Upper lobe of left lung (tissue), 4 donors: Measurements from ENCODE around the gene LRCH1.

Experiments
- EP300 ChIP-seq, 4 donors: sonication (generic); formaldehyde crosslinking; IDR thresholded peaks; one replicate each; pipeline ENCODE4 v1.5.1; 2017; ENCODE audit warnings: antibody characterized with exemption in 4 of 4, control low read depth in 2 of 4
- TF ChIP-seq, protein P1 (sequence below), 6 experiments: fragments of 450-650 bp in 4 of 6; fragments of 200-600 bp in 2 of 6; sonication (generic) in 2 of 6; IDR thresholded peaks; one replicate each; pipeline ENCODE4 v1.5.1; 2016 to 2019; ENCODE audit warnings: antibody characterized with exemption in 6 of 6

DNA sequence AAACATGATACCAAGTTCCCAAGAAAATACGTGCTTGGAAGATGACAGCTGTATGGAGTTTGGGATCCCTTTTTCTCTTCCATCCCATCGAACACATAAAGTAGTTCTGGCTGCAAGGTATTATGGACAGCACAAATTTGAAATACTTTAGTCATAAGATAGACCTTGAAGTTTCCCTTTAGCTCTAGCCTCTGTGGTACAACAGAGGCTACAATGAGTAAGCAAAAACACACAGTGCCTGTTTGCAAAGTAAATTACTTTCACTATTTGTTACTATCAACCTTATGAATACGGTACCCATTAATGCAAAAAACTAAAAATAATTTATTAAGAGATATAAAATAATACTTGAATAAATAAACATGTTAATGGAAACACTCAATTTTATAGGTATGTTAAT lies 21.0 kb upstream of the LRCH1 start:
- TF ChIP-seq, protein P1, sequence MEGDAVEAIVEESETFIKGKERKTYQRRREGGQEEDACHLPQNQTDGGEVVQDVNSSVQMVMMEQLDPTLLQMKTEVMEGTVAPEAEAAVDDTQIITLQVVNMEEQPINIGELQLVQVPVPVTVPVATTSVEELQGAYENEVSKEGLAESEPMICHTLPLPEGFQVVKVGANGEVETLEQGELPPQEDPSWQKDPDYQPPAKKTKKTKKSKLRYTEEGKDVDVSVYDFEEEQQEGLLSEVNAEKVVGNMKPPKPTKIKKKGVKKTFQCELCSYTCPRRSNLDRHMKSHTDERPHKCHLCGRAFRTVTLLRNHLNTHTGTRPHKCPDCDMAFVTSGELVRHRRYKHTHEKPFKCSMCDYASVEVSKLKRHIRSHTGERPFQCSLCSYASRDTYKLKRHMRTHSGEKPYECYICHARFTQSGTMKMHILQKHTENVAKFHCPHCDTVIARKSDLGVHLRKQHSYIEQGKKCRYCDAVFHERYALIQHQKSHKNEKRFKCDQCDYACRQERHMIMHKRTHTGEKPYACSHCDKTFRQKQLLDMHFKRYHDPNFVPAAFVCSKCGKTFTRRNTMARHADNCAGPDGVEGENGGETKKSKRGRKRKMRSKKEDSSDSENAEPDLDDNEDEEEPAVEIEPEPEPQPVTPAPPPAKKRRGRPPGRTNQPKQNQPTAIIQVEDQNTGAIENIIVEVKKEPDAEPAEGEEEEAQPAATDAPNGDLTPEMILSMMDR (IDR thresholded peaks at IDR 0.05): no peak
- TF ChIP-seq EP300 (IDR thresholded peaks at IDR 0.05): no peak
